GM18861 (cell line): ENCODE data around the gene COA3.

Experiments used
- ATAC-seq: cut with Tn5 transposase; IDR thresholded peaks from one replicate; pipeline ENCODE4 v1.9.1; 2021; ENCODE audit not compliant: unreplicated experiment

Gene COA3

GRCh38 chr17:42818379-42818778, 19.9 kb upstream of the COA3 start:
- ATAC-seq = no peak

GRCh38 chr17:42817866-42818265, 19.4 kb upstream of the COA3 start:
- ATAC-seq = no peak

- no peak for ATAC-seq
Measured at GRCh38 chr17:42814633-42815399, 16.3 kb upstream of the COA3 start.

DNA sequence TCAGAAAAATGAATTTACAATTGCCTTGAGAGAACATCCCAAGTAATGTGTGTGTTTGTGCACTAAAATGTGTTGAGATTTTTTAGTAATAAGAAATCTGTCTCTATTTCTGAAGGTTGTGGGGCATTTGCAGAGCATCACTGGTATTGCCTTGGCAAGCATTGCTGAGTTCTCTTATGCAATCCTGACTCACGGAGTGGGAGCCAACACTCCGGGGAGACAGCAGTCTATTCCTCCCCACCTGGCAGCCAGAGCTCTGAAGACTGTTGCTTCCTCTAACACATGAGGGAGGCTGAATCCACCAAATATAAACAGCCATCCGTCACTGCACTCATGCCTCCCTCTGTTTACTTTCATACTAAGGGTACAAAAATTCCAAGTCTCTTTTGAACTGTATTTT, 10.7 kb upstream of the COA3 start:
- ATAC-seq = no peak

DNA sequence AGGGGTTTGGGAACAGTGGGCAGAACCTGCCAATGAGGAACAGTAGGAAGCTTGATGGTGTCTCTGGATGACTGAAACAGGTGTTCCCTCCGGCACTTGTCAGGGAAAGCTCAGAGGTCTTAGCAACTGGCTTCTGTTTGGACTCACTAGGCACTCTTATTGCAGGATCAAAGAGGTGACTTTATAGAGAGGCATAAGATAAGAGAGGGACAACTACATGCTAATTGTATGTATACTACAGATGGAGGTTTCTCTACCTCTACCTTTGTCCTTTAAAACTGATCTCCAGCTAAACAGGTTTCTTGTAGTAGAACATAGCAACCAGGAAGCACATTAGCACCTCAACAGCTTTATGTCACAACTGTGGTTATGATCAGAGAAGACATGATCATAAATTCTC, 7.7 kb upstream of the COA3 start:
- no peak for ATAC-seq

DNA sequence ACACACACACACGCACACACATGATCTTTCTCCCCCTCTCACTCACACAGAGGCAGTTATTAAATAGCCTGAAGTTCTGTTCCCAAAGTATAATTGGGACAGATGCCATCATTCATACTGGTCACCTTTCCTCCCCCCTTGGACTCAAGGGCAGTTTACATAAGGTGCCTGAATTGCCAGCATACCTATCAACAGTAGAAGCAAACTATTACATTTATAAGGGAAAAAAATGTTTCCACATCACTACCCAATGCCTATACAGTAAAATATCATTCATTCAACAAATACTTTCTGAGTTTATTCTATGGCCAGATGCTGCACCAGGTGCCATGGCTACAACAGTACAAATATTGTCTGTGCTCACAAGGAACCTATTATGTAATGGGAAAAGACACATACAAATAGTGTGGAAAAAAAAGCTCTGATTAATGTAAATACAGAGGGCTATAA, 6.4 kb upstream of the COA3 start:
- no peak for ATAC-seq

DNA sequence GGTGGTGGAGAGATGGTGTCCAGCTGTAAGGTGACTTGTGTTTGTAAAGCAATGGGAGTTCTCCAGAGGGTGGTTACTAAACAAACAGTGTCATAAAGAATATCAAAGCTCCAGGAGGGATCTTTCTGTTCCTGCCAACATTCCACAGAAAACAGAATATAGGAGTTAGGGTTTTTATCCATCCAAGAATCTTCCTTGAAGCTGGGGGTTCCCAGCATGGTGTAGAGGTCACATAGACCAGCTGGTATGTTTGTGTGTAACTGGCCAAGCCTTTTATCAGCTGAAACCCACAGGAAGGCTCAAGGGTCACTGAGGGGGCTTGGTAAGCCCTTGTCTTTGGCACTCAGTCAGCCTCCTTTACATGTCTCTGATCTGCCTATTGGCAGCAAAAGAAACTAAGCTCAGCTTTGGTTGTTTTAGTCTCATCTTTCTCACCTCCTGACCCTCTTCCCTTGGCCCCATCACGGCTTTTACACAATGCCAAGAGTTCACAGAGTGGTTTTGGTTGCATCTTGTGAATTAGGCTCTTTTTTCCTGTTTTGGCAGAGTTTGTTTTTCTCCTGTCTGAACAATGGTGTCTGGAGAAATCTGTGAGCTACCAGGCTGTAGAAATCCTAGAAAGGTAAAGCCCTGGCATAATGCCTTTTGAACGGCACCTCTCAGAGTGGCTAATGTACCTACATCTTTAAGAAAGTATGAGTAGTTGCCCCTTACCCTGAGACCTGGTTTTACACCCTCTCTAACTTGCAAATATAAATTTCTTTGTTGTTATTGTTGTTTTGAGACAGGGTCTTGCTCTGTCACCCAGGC, 4.8 kb upstream of the COA3 start:
- ATAC-seq = no peak

GRCh38 chr17:42798011-42798382, 507 bp downstream of the COA3 start:
- no peak for ATAC-seq

- no peak for ATAC-seq
Measured at GRCh38 chr17:42797067-42798007, 1.2 kb downstream of the COA3 start.

DNA sequence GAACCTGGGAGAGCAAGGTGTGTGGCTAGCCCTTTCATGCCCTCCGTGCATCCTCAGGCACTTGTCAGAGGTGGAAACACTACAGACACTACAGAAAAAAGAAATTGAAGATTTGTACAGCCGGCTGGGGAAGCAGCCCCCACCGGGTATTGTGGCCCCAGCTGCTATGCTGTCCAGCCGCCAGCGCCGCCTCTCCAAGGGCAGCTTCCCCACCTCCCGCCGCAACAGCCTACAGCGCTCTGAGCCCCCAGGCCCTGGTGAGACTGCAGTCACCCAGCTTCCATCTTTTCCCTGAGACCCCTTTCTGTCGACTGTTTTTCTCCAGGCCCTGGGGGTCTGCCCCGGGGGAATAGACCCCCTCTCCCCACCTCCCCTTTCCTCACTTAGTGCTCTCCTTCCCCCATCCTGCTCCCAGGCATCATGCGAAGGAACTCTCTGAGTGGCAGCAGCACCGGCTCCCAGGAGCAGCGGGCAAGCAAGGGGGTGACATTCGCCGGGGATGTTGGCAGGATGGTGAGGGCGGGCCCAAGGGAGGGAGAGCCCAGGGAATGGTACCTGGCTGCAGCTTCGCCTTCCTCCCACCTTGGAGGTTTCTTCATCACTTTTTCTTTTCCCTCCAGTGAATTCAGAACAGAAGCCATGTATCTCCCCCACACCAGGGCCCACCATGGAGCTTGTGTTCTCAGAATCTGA, 2.3 kb downstream of the COA3 start:
- no peak for ATAC-seq

DNA sequence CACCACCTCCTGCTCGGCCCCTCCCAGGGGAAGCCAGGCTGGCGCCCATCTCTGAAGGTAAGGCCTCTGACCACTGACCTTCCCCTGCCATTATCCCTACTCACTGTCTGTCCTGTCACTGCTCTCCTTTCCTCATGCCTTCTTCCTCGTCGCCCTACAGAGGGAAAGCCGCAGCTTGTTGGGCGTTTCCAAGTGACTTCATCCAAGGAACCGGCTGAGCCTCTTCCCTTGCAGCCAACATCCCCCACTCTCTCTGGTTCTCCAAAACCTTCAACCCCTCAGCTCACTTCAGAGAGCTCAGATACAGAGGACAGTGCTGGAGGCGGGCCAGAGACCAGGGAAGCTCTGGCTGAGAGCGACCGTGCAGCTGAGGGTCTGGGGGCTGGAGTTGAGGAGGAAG, 3.0 kb downstream of the COA3 start:
- ATAC-seq = no peak

DNA sequence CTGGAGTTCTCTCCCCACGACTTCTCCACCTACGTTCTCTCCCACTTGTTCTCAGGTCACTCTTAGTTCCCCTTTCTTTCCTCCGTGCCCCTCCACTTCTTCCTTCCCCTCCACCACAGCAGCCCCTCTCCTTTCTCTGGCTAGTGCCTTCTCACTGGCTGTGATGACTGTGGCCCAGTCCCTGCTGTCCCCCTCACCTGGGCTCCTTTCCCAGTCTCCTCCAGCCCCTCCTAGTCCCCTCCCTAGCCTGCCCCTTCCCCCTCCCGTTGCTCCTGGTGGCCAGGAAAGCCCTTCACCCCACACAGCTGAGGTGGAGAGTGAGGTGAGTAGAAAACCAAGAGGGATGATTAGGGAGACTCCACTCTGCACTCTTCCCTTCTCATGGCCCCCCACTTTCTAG, 3.4 kb downstream of the COA3 start:
- ATAC-seq = no peak

GRCh38 chr17:42792545-42792944, 6.0 kb downstream of the COA3 start:
- no peak for ATAC-seq

DNA sequence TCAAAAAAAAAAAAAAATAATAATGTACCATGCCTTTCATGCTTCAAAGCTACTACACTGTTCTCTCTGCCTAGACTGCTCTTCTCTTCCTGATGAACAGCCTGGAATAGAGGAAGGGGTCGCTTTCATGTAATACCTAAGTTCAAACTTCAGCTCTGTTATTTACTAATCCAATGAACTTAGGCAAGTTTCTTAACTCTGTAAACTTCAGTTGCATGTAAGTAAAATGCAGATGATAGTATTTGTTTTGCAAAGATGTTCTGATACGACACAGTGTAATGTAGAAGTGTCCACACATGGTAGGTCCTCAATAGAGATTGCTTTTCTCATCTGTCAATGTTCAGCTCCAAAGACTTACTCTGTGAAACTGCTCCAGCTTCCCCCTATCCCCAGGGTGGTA, 6.6 kb downstream of the COA3 start:
- ATAC-seq = no peak

- ATAC-seq = no peak
Measured at GRCh38 chr17:42787266-42787665, 11.2 kb downstream of the COA3 start.

DNA sequence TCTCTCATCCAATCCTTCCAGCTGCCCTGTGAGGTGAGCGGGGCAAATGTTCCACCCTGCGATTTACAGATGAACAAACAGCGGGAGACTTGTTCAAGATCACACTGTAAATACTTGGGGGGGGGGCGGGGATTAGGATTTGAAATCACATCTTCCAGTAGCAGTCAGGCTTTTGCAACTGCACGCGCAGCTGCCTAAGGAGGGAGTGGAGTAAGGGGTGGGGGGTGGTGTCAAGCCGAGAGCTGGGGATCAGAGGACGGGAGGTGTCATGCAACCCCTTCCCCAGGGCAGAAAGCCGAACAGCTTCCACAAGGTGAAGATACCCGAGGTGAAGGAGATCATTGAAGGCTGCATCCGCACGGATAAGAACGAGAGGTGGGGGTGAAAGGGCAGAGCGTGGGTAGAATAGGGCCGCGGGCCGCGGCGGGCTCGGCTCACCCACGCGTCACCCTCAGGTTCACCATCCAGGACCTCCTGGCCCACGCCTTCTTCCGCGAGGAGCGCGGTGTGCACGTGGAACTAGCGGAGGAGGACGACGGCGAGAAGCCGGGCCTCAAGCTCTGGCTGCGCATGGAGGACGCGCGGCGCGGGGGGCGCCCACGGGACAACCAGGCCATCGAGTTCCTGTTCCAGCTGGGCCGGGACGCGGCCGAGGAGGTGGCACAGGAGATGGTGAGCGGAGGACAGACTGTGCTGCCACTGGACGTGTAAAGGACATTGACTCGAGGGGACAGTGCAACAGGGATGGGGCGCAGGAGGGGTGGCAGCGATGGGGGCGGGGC, 13.5 kb downstream of the COA3 start:
- no peak for ATAC-seq

- ATAC-seq = no peak
Measured at GRCh38 chr17:42784409-42784808, 14.1 kb downstream of the COA3 start.

- no peak for ATAC-seq
Measured at GRCh38 chr17:42783791-42784138, 14.7 kb downstream of the COA3 start.

GRCh38 chr17:42783062-42783790, 15.3 kb downstream of the COA3 start:
- no peak for ATAC-seq
